HG02623 (cell line): ENCODE results near the gene KRTAP4-6.
"Not testable (repeated sequence)": the region's sequence is repeated elsewhere in the genome, so short reads cannot be mapped to it uniquely, and the experiment has no call there.

Source experiments
- ATAC-seq: cut with Tn5 transposase; IDR thresholded peaks from one replicate; pipeline ENCODE4 v1.9.1; 2021; ENCODE audit warnings: moderate library complexity; ENCODE audit not compliant: unreplicated experiment

Gene KRTAP4-6

DNA sequence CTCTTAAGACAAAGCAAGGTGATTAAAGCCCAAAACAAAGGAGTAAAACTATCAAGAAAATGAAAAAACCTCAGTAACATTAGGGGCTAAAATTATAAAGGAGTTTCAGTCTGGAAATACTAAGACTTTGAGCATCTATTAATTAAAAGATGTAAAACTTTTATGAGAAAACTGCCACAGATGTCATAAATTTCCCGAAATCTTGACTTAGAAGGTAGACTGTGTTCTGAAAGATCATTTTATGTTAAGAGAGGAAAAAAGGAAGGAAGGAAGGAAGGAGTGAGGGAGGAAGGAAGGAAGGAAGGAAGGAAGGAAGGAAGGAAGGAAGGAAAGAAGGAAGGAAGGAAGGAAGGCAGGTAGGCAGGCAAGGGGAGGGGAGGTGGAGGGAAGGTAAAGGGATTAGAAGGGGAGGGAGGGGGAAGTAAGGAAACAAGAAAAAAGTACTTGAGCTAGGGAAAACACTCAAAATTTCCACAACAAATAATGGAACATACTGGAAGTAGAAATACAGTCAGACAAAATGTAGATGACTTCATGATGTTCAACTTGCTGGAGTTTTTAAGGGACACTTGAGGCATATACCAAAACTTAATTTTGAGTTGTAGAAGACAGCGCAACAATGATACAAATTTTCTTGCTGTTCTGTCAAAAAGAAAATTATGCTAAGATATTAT, 7.3 kb upstream of the KRTAP4-6 start:
- no peak for ATAC-seq

DNA sequence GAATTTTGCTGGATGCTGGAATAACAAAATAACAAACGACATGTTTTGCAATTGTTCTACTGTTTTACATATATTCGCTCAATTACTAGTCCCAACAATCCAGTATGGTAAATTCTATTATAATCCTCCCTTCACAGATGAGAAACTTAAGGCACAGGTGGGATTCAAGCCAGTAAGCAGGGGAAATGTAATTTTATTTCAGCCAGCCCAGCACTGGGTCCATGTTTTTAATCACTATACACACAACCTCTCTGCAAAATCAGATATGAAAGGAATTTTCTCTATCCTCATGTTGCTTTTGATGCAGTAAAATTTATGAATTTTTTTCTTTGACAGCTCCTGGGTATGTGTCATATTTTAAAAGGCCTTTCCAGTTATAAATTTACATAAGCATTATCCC, 4.9 kb upstream of the KRTAP4-6 start:
- no peak for ATAC-seq

DNA sequence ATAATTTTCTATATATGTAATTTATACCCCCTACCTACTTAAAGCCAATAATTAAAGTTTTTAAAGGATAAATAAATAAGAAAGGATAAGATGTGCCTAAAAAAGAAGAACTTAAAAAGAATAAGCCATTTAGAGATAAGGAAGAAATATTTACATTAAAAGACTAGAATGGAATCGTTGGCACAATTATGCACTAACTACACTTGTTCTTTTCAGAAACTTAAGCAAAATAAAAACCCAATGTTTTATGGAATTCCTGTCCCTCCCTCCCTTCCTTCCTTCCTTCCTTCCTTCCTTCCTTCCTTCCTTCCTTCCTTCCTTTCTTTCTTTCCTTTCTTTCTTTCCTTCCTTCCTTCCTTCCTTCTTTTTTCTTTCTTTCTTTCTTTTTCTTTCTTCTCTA, 4.5 kb upstream of the KRTAP4-6 start:
- no peak for ATAC-seq

DNA sequence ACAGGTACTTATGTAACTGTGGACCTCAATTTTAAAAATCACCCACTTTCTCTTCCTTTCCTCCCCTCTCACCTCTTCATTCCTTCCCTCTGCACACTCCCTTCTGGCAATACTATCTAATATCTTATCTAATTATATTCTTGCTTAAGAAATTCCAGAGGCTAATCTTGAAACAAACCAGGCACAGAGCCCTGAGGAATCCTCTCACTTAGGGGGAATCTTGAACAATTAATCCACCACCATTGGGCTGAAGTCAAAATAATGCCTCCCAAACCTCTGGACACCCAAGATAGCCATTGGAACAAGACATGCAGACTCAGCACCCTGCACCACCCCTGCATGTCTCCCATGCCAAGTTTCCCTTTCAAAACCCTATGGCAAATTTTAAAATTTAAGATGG, 1.0 kb upstream of the KRTAP4-6 start:
- no peak for ATAC-seq

DNA sequence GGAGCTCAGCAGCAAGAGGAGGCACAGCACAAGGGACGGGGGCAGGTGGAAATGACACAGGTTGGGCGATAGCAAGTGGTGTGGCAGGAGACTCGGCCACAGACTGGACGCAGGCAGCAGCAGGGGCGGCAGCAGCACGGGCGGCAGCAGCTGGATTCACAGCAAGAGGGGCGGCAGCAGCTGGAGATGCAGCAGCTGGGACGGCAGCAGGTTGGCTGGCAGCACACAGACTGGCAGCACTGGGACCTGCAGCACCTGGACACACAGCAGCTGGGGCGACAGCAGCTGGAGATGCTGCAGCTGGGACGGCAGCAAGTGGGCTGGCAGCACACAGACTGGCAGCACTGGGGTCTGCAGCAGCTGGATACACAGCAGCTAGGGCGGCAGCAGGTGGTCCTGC, 479 bp downstream of the KRTAP4-6 start:
- ATAC-seq = not testable (repeated sequence)

DNA sequence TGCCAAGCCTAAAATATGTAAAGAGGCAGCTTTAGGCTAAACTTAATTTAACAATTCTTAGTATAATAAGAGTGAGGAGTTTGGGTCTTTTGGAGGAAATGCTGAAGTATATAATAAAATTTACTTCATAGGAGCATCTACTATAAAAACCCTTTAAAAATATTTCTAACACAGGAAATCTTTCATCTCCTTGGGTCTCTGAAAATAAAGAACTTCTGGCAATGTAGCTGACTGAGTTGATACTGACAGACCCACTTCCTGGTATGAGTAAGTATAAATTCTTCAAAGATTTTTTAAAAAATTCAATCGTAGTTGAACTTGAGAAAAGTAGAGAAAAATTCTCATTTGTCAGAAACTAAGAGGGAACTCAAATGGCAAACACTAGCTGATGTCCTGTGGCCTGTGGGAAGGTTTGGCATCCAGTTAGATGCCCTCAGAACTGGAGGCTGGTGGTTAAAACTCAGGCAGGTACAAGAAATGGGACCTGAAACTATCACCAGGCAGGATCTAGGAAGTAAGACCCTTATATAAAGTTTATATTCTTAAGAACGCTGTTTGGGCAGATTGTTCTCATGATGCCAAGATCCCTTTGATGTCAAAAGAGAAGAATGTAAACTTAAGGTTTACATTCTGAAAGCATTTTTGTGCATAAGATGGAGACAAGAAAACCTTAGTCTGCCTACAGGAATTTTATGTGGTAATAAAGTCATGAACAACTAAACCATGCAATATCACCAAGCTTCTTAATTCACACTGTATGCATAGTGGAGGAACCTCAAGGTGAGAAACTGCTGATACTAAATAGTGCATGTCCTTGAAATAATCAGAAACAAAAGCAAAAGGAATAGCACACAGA, 6.2 kb downstream of the KRTAP4-6 start:
- no peak for ATAC-seq

DNA sequence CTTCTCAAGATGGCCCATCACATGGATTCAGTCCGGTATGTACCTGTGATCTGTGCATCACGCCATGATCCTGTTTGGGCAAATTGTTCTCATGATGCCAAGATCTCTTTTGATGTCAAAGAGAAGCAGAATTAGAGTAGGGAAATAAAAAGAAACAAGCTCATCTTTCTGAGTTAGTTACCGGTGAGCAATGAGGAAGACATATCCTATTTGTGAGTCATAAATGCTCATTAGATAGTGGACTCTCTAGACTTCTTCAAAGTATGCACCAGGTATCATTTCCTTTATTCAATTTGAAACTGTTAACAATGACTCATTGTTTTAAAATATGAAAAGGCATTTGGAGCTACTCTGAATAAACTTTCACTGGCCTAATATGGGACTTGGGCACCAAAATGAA, 8.4 kb downstream of the KRTAP4-6 start:
- ATAC-seq = no peak

DNA sequence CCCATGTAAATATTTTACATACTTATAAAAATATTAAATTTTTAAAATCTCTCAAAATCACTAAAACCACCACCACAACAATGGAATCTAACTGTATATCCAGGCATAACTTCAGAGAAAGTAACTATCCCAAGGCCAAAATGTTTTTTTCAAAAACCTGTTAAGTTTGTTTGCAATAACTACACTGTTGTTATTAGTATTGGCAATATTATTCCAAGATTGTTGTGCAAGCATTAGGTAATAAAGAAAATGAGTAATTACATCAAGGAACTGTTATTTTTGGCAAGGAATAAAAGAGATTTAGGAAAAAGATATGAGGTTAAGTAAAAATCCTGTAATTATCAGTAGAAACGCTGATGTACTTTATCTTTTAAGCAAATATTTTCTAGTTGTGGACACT, 13.0 kb downstream of the KRTAP4-6 start:
- ATAC-seq = no peak

DNA sequence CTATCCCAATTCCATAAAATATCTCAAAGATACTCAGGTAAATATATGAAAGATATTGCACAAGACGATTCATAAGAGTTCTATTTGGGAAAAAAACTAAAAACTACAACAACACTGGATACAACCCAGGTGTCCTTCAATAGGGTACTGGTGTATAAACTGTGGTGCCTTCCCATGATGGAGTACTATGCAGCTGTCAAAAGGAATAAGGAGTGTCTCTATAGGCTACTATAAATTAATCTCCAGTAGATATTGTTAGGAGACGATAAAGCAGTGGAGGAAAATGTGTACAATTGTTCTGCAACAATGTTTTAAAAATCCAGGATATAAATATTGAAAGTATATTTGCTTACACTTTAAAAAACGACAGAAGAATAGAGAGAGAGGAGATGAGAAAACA, 13.9 kb downstream of the KRTAP4-6 start:
- ATAC-seq = no peak

DNA sequence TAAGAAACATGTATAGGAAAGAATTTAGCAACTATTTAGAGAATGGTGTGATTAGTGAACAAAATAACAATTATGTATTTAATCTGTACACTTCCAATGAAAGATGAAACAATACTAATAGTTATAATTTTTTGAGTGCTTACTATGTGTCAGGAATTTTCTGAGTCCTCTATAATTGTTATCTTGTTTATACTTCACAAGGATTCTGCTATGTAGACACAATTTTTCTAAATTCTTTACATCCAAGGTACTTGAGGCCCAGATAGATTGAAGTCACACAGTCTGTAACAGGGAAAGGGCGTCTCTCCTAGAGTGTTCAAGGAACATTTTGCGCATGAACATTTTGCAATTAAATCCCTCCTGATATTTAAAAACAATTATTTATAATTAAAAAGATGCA, 15.3 kb downstream of the KRTAP4-6 start:
- ATAC-seq = no peak

DNA sequence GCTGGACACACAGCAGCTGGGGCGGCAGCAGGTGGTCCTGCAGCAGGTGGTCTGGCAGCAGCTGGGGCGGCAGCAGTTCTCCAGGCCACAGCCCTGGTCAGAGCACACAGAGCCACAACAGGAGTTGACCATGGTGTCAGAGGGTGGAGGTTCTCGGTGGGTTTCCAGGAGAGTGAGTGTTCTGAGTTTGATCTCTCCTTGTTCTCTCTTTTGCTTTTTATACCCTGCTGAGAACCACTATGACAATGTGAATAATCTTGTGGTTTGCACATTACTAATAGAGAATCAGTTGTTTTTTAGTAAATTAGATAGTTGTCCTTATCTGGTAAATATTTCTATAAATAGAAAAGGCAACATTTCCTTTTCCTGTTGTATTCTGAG, 16.4 kb downstream of the KRTAP4-6 start, which contains the start of gene KRTAP4-12:
Gene KRTAP4-12, minus strand, starts transcription at position 192 of the 381 bp plus-strand sequence. Its CDS starts 60 bp downstream, at position 132.
- ATAC-seq = not testable (repeated sequence)

DNA sequence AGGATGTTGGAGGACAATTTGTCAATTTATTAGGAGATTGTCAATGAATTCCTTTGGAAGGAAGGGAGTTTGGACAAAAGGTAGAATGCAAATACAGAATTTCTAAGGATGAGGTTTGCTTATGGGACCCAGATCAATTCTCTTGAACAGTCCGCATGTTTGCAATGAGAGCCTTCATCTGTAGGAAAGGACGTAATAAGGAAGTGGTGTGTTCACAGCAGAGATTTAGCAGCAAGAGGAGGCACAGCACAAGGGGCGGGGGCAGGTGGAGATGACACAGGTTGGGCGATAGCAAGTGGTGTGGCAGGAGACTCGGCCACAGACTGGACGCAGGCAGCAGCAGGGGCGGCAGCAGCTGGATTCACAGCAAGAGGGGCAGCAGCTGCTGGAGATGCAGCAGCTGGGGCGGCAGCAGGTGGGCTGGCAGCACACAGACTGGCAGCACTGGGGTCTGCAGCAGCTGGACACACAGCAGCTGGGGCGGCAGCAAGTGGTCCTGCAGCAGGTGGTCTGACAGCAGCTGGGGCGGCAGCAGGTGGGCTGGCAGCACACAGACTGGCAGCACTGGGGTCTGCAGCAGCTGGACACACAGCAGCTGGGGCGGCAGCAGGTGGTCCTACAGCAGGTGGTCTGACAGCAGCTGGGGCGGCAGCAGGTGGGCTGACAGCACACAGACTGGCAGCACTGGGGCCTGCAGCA, 16.9 kb downstream of the KRTAP4-6 start:
- ATAC-seq = not testable (repeated sequence)

DNA sequence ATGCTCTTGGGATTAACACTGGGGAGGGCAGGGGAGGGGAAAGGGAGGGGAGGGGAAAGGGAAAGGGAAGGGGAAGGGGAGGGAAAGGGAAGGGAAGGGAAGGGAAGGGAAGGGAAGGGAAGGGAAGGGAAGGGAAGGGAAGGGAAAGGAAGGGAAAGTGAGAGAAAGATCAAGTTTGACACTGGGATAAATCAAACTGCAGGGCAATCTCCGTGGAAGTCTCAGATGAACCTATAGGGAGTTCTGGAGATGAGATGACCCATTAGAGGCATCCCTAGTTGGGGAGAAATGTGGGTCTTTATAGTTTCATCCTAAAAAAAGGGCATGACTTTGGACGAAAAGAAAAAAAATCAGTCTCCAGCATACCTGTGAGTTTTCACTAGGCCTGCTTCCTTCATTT, 18.6 kb downstream of the KRTAP4-6 start:
- no peak for ATAC-seq

DNA sequence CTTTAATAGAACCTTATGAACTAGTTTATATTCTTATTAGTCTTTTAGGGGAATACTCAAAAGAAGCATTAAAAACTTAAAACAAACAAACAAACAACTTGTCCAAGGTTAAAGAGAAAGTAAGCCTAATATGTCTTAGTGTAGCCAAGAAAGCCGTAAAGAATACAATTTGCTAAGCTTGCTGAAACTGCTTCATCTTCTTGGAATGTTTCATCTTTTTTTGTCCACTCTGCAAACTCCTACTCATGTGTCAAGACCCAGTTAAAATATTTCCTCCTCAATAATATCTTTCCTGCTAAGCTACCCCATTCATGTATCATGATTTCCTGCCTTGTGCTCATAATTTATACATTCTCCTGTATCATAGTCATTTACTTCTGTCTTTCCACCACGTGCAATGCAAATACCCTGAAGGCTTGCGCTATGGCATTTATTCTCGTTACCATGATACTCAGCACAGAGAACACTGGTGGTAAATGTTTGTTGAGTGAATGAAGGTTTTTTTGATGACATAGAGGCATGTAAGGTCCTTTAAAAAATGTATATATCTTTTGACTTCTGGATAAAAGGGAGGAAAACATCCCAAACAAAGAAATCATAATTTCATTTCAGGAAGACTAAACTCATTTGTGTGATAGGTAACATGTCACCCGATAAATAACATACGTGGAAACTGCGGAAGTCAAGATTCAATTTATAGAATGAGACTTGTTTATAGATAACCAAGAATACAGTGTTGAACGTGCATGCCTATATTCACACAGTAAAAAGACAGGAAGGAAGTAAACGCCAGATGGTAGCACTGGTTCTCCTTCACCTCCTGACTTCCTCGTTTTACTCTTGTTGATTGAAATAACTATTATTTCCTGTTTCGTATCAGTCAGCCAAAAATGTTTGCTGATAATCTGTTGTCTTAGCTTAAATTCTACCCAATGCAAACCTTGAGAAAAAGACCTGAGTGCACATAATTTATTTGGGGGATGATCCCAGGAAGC, 20.4 kb downstream of the KRTAP4-6 start:
- ATAC-seq = not testable (repeated sequence)

DNA sequence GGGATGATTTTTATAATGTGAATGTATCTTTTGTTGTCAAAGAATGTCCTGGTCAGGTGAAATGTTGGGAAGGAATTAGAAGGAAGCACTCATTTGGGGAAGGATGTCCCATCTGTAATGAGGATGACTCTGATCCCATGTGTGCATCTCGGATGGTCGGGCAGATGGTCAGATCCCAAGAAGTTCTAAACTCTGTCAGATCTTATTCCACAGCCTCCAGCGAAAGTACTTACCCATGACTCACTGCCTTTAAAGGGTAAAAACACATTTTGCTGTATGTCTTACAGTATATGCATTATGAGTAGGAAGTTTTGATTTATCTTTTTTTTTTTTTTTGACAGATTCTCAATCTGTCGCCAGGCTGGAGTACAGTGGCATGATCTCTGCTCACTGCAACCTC, 21.6 kb downstream of the KRTAP4-6 start:
- no peak for ATAC-seq

DNA sequence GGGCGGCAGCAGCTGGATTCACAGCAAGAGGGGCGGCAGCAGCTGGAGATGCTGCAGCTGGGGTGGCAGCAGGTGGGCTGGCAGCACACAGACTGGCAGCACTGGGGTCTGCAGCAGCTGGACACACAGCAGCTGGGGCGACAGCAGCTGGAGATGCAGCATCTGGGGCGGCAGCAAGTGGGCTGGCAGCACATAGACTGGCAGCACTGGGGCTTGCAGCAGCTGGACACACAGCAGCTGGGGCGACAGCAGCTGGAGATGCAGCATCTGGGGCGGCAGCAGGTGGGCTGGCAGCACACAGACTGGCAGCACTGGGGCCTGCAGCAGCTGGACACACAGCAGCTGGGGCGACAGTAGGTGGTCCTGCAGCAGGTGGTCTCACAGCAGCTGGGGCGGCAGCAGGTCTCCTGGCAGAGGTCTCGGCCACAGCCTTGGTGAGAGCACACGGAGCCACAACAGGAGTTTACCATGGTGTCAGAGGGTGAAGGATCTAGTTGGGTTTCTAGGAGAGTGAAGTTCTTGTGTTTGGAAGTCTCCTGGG, 22.4 kb downstream of the KRTAP4-6 start, which contains the start of gene KRTAP4-11:
Gene KRTAP4-11, minus strand, starts transcription at position 528 of the 541 bp plus-strand sequence. Its CDS starts 58 bp downstream, at position 470.
- ATAC-seq = not testable (repeated sequence)

DNA sequence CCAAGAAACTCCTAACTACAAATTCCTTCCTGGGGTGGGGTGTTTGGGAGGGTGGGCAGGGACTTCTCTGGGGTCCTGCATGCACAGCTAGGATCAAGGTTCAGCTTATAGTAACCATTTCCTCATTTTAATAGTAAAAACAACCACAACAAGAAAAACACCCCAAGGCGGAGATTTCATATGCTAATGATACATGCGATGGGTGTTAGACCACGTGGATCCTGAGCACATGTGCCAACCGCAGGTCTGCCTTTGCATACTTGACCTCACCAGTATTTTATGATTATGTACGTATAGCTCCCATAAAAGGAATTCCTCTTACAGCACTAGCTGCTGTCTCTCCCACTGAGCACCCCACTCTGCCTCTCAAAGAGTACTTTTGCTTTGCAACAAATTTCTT, 24.0 kb downstream of the KRTAP4-6 start:
- no peak for ATAC-seq

DNA sequence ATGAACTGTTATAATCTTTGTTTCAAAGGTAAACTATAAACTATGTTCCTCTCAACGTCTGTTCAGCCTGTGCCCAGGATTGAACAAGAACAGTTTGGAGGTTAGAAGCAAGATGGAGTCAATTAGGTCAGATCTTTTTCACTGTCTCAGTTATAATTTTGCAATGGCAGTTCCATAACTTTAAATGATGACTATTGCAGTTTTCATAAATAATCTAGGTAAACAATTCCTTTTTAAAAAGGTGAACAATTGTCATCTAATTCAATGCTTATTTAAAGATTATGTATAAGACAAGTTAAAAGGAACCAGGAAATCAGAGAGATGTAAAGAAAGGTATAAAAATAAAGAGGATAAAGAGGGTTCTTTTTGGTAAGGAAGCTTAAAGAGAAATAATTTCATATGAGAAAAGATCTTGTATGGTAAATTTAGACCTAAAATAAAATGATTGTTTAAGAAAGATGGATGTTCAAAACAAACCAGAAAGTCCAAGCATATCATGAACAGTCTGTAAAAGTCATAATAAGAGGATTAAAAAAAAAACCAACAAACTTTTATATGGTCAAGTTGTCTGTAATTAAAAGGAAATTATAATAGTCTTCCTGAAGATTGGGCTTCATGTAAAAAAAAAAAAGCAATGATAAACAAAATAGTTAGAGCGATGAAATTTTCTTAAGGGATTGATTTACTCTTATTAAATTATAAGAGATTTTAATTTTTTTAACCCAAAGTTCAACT, 29.0 kb downstream of the KRTAP4-6 start:
- ATAC-seq = no peak

DNA sequence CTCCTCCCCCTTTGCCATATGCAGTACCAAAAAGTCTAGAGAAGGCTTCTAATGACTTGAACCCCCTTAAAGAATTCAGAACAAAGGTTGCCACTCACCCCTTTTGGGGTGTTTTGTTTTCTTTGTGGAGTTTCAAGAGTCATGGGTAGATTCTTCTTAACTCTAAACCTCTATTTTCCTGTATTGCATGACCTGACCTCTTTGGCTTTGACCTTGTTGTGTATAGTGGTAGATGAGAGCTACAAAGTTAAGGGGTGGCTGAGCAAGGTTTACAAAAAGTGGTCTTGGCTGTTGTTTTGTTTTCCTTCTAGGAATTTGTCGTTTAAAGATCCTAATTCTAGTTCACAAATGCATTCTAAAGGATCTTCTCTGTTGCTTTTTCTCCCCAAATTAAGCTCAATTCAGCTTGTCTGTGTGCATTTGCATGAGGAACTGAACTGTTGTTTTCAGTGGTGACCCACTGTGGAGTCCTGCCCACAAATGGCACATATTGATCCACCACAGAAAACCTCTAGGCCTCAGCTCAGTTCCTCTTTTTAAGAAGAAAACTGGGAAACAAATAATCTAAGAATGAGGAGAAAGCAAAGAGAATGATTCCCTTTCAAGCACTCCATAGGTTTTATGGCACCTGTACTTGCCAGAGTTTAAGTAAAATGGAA, 31.5 kb downstream of the KRTAP4-6 start:
- not testable (repeated sequence) for ATAC-seq
